ENCODE measurements around the gene PITHD1.
"Not testable (repeated sequence)": the region's sequence is repeated elsewhere in the genome, so short reads cannot be mapped to it uniquely, and the experiment has no call there.

The PITHD1 gene

DNA sequence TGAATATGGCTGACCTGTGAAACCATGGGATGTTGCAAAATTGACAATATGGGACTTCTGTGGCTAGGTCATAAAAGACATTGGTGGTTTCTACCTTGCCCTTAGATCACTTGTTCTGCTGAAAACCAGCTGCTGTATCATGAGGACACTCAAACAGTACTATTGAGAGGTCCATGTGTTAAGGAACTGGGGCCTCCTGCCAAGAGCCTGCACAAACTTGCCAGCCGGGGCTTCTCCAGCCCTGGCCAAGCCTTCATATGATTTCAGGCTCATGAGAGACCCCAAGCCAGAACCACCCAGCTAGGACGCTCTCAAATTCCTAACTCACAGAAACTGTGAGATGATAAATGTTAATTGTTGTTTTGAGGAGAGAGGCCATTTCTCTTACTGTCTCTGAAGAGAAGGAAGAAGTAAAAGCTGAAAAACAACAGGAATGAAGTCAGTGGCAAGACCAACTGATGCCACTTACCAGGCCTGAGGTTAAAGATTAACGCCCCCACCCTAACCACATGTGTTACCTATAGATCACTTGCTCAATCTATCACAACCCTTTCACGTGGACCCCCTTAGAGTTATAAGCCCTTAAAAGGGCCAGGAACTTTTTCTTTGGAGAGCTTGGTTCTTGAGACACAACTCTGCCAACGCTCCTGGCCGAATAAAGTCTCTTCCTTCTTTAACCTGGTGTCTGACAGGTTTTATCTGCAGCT, 3.9 kb upstream of the PITHD1 start:
- no peak for DNase-seq (ENCODE audit: low spot score)

DNA sequence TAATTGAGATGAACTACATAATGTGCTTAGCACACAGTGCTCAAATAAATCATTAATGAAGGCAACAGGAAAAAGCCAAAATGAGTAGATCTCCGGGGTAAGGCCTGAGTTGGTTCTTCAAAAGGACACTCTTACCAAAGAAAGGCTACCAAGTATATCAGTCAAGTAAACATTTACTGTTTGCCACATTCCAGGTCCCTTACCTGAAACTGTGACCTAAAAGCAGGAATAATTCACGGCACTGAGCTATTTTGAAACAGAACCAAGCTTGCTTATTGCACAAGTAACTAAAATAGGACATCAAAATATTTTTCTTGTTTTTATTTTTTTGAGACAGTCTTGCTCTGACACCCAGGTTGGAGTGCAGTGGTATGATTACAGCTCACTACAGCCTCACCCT, 2.0 kb upstream of the PITHD1 start:
- no peak for DNase-seq (ENCODE audit: low spot score)

DNA sequence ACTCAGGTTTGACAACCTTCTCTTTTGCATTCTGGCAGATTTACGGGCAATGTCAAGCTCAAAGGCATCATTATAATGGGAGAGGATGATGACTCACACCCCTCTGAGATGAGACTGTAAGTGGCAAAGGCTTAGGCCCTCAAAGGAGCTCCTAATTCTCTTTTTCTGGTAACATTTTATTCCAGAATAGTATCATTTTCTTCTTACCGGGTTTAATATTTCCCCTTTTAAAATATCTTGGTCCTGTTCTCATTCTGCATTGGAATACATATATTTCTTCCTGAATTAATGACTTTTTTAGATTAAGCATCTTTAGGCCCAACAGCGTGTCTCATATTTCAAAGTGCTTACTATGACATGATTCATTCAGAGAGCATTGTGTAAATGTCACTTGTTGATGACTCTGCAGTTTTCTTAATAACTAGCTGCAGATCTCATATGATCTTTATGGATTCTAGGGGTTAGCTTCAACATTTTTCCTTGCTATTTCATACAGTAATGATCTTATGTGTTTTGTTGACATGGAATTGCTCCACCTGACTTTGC, 1.7 kb downstream of the PITHD1 start:
- no peak for DNase-seq (ENCODE audit: low spot score)

DNA sequence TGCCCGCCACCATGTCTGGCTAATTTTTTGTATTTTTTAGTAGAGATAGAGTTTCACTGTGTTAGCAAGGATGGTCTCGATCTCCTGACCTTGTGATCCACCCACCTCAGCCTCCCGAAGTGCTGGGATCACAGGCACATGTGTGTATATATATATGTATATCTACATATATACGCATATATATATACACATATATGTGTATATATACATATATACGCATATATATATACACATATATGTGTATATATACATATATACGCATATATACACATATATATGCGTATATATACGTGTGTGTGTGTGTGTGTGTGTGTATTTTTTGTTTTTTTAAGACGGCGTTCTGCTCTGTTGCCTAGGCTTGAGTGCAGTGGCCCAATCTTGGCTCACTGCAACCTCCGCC, 4.9 kb downstream of the PITHD1 start:
- not testable (repeated sequence) for DNase-seq (ENCODE audit: low spot score)

DNA sequence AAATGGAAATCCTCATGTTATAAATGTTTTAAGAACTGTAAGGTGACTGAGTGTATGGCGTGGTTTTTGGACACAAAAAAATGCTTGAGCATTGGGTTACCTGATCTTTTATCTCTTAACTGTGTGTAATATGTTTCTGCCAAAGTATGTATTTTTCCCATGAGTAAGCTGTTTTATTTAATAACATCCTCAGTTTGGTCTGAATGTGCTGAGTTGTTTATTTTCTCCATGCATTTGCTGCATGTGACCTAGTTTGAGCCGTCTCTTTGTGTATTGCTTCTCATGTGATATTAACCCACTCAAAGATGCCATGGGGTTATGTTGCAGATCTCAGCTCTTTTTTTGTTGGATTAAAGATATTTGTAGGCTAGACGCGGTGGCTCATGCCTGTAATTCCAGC, 6.6 kb downstream of the PITHD1 start:
- no peak for DNase-seq (ENCODE audit: low spot score)

- no peak for DNase-seq (ENCODE audit: low spot score)
Observed at GRCh38 chr1:23787701-23788100, 9.5 kb downstream of the PITHD1 start.

DNA sequence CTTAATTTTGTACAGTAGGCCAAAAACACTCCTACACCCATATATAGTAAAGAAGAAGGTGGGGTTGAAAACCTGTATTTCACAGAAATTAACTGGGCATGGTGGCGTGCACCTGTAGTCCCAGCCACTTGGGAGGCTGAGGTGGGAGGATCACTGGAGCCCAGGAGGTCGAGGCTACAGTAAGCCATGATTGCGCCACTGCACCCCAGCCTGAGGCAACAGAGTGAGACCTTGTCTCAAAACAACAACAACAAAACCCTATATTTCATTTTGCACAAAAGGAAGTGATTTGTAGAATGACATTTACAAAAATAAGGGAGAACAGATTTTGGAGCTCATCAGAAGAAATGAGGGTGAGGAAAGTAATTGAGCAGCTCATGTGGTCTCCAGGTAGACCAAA, 10.5 kb downstream of the PITHD1 start:
- DNase-seq (ENCODE audit: low spot score): no peak

DNA sequence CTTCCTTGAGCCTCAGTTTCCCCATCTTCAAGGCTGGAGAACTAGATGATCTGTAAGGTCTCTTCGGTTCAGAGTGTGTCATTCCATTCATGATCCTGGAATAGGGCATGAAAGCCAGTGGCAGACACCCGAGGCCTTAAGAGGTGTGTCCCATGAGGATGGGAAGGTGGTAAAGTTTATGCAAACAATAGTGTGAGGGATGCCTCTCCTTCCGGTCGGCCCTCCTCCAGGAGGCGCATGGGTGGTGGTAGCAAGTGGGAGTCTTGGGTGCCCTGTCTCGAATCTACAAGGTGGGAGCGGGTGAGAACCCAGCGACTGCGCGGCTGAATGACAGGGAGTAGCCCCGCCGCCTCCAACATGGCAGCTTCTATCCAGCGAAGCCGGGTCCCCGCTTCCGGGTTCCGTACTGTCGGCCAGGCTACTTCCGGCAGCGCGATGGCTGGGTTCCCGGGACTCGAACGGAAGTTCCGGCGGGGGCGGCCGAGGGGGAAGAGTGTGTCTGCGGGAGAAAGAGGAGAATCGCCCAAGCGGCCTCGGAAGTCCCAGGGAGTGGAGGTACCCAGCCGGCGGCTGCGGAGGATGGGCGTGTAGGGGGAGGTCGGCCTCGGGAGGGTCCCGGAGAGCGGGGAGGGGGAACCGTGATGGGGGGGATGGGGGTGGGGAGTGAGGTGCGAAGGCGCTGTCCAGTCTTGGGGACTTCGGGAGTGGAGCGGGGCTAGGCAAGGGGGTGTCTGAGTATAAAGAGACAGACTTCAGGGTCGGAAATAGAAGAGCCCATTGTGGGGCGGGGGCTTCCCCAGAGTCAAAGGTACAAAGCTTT, 12.7 kb downstream of the PITHD1 start, which contains the start of gene LYPLA2:
TSS of gene LYPLA2 (plus strand) at position 450 of the 820 bp plus-strand sequence. CDS start 1,538 bp downstream, outside the sequence.
- DNase-seq (ENCODE audit: low spot score): peak; percentile 95

DNA sequence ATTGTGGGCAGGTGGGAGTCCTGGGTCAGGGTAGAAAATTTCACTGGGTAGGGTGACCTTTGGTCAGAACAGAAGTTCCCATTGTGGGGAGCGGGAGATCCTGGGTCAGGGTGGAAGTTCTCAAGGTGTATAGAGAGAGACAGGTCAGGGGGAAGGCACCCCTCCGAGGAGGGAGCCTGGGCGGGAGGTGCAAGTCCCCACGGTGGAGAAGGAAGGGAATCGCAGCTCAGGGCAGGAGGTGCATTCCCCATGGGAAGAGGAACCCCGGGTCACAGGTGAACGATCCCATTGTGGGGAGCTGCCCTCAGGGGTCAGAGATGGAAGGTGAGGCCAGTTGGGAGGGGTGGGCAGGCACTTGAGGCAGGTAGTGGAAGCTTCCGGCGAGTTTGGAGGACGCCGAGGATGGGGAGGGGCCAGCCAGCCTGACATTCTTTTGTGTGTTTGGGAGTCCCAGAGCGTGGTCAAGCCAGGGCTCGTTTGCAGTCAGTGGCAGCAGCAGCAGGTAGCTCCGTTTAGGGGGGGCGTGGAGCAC, 13.4 kb downstream of the PITHD1 start:
- peak; percentile 66 for DNase-seq (ENCODE audit: low spot score)

GRCh38 chr1:23792151-23792945, 14.1 kb downstream of the PITHD1 start:
- DNase-seq (ENCODE audit: low spot score): no peak

DNA sequence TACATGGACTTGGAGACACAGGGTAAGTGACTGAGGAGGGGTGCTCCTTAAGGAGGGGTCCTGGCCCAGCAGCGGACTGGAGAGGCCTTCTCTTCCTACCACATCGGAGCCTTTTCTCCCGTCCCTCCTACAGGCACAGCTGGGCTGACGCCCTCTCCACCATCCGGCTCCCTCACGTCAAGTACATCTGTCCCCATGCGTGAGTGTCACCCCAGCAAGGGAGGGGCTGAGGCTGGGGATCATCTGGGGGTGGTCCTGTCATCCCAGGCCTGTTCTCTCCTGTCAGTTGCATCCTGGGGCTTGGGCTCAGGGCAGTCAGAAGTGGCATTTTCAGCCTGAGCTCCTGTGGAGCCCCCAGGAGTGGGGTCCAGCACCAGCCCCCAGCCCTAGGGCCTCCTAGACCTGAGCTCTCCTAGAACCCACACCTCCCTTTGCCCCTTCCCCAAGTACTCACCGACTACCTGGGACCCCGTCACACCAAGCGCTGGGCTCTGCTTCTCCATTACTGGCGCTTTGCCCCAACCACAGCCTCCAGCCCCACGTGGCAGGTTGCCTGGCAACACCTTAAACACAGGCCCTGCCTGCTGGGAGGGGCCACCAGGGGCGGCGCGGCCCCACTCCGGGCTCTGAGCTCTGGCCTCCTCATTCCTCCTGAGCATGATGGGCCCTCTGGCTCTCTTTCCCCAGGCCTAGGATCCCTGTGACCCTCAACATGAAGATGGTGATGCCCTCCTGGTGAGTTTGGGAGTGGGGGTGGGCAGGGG, 15.0 kb downstream of the PITHD1 start:
- no peak for DNase-seq (ENCODE audit: low spot score)

DNA sequence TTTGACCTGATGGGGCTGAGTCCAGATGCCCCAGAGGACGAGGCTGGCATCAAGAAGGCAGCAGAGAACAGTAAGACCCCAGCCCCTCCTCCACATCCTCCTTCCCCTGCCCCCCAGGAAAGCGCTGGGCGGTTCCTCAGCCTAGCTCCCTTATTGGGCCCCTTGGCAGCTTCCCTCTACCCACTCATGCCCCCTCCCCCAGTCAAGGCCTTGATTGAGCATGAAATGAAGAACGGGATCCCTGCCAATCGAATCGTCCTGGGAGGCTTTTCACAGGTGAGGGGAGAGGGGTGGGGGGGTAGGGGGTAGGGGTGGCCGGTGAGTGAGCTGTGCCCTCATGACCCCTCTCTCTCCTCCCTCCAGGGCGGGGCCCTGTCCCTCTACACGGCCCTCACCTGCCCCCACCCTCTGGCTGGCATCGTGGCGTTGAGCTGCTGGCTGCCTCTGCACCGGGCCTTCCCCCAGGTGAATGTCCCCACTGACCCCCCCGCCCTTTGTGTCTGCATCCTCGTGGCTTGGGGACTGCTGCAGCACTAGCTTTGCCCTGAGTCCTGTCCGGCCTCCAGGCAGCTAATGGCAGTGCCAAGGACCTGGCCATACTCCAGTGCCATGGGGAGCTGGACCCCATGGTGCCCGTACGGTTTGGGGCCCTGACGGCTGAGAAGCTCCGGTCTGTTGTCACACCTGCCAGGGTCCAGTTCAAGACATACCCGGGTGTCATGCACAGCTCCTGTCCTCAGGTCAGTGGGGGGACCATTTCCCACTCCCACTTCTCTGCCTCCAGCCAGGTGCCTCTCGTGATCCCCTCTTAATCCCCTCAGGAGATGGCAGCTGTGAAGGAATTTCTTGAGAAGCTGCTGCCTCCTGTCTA, 15.9 kb downstream of the PITHD1 start:
- no peak for DNase-seq (ENCODE audit: low spot score)

GRCh38 chr1:23794732-23795182, 16.5 kb downstream of the PITHD1 start:
- DNase-seq (ENCODE audit: low spot score): not testable (repeated sequence)

GRCh38 chr1:23795676-23796465, 17.7 kb downstream of the PITHD1 start:
- no peak for DNase-seq (ENCODE audit: low spot score)

DNA sequence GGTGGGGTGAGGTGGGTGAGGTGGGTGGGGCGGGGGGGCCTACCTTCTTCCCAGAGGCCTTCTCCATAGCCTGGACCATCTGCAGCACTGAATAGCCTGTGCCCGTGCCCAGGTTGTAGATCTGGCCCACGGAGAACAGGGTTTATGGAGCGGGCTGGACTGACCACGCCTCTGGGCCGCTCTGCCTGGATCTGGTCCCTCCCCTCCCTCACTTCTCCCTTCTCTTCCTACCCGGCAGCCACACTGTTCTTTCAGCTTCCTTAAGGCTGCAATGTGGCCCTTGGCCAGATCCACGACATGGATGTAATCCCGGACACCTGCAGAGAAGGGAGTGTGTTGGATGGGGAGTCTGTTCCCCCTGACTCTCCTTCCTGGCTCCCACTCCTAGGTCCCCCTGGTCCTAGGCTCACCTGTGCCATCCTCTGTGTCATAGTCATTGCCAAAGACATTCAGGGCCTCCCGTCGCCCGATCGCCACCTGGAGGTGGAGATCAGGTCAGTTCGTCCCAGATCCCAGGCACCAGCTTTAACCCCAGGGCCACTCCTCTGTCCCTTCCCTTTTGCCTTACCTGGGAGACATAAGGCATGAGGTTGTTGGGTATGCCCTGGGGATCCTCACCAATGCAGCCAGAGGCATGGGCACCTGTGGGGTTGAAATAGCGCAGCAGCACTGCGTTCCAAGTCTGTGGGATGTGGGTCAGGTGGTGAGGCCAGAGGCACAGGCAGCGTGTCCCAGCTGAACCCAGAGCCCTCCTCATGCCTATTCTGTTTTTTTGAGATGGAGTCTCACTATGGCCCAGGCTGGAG, 18.5 kb downstream of the PITHD1 start:
- DNase-seq (ENCODE audit: low spot score): no peak

GRCh38 chr1:23797478-23798448, 19.5 kb downstream of the PITHD1 start:
- DNase-seq (ENCODE audit: low spot score): no peak

DNA sequence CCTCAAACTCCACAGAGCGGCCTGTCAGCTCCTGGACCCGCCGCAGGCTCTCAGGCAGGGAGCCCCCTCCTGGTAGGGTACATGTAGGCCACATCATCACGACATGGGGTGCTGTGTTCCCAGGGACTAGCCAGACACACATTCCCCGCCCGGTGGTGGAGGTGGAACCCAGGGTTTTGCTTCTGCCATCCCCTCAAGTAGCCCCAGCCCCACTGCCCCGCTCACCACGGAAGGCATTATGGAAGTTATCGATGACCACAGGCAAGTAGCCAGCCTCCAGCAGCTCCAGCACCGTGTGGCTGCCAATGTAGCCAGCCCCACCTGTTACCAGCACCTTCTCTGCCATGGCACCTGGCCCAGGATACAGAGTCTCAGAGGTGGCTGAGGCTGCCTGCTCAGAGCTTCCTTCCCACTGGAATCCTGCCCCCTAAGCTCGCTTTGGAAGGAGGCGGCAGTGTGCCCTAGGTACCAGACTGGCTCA, 20.5 kb downstream of the PITHD1 start:
- no peak for DNase-seq (ENCODE audit: low spot score)
